K562 (cell line): ENCODE measurements around the gene JAK3. TPM values are rescaled to one million over a fixed set of nuclear protein-coding genes. Genes with fewer than 3 reads are reported as not detected.

Experiments used
- ARHGAP35 ChIP-seq: fragments of 450-650 bp; IDR thresholded peaks from 2 replicates; pipeline ENCODE4 v1.6.1; 2018; ENCODE audit not compliant: partially characterized antibody
- BHLHE40 ChIP-seq: IDR thresholded peaks from 2 replicates; pipeline ENCODE4 v1.6.1; 2011; ENCODE audit warnings: low read length, improper control_type of control experiment
- BRD9 ChIP-seq: fragments of 450-650 bp; IDR thresholded peaks from 2 replicates; pipeline ENCODE4 v1.6.1; 2018; ENCODE audit warnings: low read depth; ENCODE audit not compliant: partially characterized antibody
- ETV6 ChIP-seq, 3 experiments: fragments of 150-350 bp in 1 of 3; sonication (generic) in 1 of 3; formaldehyde crosslinking in 1 of 3; IDR thresholded peaks; 2 replicates each; pipeline versions ENCODE4 v1.6.1 to v1.8.0; 2014 to 2022; ENCODE audit warnings: borderline replicate concordance in 2 of 3, low read depth in 2 of 3, antibody characterized with exemption in 1 of 3, low read length in 1 of 3, mild to moderate bottlenecking in 1 of 3, missing genetic modification reagents in 1 of 3
- EWSR1 ChIP-seq: fragments of 450-650 bp; IDR thresholded peaks from 2 replicates; pipeline ENCODE4 v1.6.1; 2018; ENCODE audit warnings: borderline replicate concordance, mild to moderate bottlenecking, low read depth, moderate library complexity; ENCODE audit not compliant: partially characterized antibody
- FOXJ3 ChIP-seq: sonication (generic); formaldehyde crosslinking; IDR thresholded peaks from 2 replicates; pipeline ENCODE4 v1.4.0; 2020; ENCODE audit warnings: mild to moderate bottlenecking, missing genetic modification reagents
- HLTF ChIP-seq: fragments of 450-650 bp; IDR thresholded peaks from 2 replicates; pipeline ENCODE4 v1.6.1; 2016
- HSF4 ChIP-seq: fragments of 250-450 bp; sonication (Bioruptor Pico); IDR thresholded peaks from 2 replicates; pipeline ENCODE4 v2.1.2; 2022; ENCODE audit warnings: mild to moderate bottlenecking, moderate library complexity, borderline replicate concordance
- KLF10 ChIP-seq: fragments of 250-450 bp; sonication (Bioruptor Pico); IDR thresholded peaks from 2 replicates; pipeline ENCODE4 v1.6.1; 2021; ENCODE audit warnings: matching md5 sums
- MAX ChIP-seq: sonication (generic); formaldehyde crosslinking; IDR thresholded peaks from 2 replicates; pipeline ENCODE4 v1.9.0; 2022; ENCODE audit warnings: mild to moderate bottlenecking, missing genetic modification reagents
- NFATC3 ChIP-seq: fragments of 450-650 bp; IDR thresholded peaks from 2 replicates; pipeline ENCODE4 v1.6.1; 2017; ENCODE audit warnings: mild to moderate bottlenecking
- NFRKB ChIP-seq: fragments of 450-650 bp; IDR thresholded peaks from 2 replicates; pipeline ENCODE4 v1.6.1; 2016; ENCODE audit warnings: low read depth
- PHTF2 ChIP-seq: fragments of 250-450 bp; sonication (Bioruptor Pico); IDR thresholded peaks from 2 replicates; pipeline ENCODE4 v1.5.0; 2021; ENCODE audit warnings: mild to moderate bottlenecking
- POLR2A ChIP-seq: fragments of 450-650 bp; conservative IDR thresholded peaks from 2 replicates; pipeline ENCODE4 v1.6.1; 2016
- PRDM10 ChIP-seq: fragments of 450-650 bp; IDR thresholded peaks from 2 replicates; pipeline ENCODE4 v1.6.1; 2018; ENCODE audit not compliant: partially characterized antibody
- RB1 ChIP-seq: fragments of 450-650 bp; IDR thresholded peaks from 2 replicates; pipeline ENCODE4 v1.6.1; 2017; ENCODE audit warnings: low read depth, mild to moderate bottlenecking
- RBM17 ChIP-seq: fragments of 200-400 bp; formaldehyde crosslinking; IDR thresholded peaks from 2 replicates; pipeline ENCODE4 v1.6.1; 2017; ENCODE audit warnings: low read depth, mild to moderate bottlenecking, low read length, borderline replicate concordance
- SNIP1 ChIP-seq: fragments of 450-650 bp; IDR thresholded peaks from 2 replicates; pipeline ENCODE4 v1.7.1; 2017; ENCODE audit warnings: low read depth, mild to moderate bottlenecking
- TAF1 ChIP-seq: IDR thresholded peaks from 2 replicates; pipeline ENCODE4 v1.6.1; 2011; ENCODE audit warnings: mild to moderate bottlenecking, low read length, moderate library complexity; ENCODE audit not compliant: insufficient read depth, control insufficient read depth, severe bottlenecking; ENCODE audit errors: extremely low read depth
- ZNF197 ChIP-seq: fragments of 200-800 bp; sonication (Bioruptor generic); IDR thresholded peaks from 2 replicates; pipeline ENCODE4 v1.6.1; 2016; ENCODE audit warnings: low read depth, missing genetic modification characterization, missing compliant biosample characterization
- ZNF232 ChIP-seq: sonication (generic); formaldehyde crosslinking; IDR thresholded peaks from 2 replicates; pipeline ENCODE4 v1.8.0; 2022; ENCODE audit warnings: mild to moderate bottlenecking, missing genetic modification reagents
- ZNF778 ChIP-seq: fragments of 450-650 bp; formaldehyde crosslinking; IDR thresholded peaks from 2 replicates; pipeline ENCODE4 v1.4.0; 2020; ENCODE audit warnings: mild to moderate bottlenecking, moderate library complexity
- polyA plus RNA-seq, 8 experiments: library from polyadenylated mRNA; depleted of rRNA in 4 of 8; stranded (reverse) in 5 of 8; unstranded in 3 of 8; fragments of >200 nt; fragmentation: Nextera tagmentation in 2 of 8; fragmentation: Illumina TruSeq in 1 of 8; extraction: Ambion mirVana in 2 of 8; extraction: Trizol in 1 of 8; gene quantifications; 2 replicates each; pipeline versions ENCODE4 v1.2.1 to v1.2.3, GENCODE V29; 2011 to 2014; ENCODE audit warnings: inconsistent platforms in 1 of 8, missing spikeins in 1 of 8
- total RNA-seq, 7 experiments: library from RNA; depleted of rRNA in 6 of 7; stranded (reverse); fragments of >200 nt in 6 of 7; fragmentation: Illumina TruSeq in 2 of 7; extraction: Trizol in 2 of 7; gene quantifications; 2 replicates each; pipeline versions ENCODE4 v1.2.1 to v1.2.3, GENCODE V29; 2011 to 2021; ENCODE audit warnings: low replicate concordance in 1 of 7
- TF ChIP-seq, protein P1 (sequence below): fragments of 250-450 bp; sonication (Bioruptor Pico); IDR thresholded peaks from 2 replicates; pipeline ENCODE4 v1.5.0; 2020; ENCODE audit warnings: mild to moderate bottlenecking

The JAK3 gene
- total and polyA plus RNA-seq, 9 of the 15 experiments (the other 6 are each of a cell fraction or from before 2014, with no cell fraction given): 0.01 to 0.18 (median 0.07) TPM; not detected in 1

- TF ChIP-seq PRDM10 (peak; percentile 78), FOXJ3 (no peak), ZNF232 (CRISPR knock-in tag) (peak; percentile 83), BHLHE40 (no peak), NFRKB (no peak), HSF4 (CRISPR knock-in tag) (no peak), MAX (CRISPR knock-in tag) (peak; percentile 100), EWSR1 (no peak), RB1 (peak; percentile 62), ZNF197 (CRISPR knock-in tag) (no peak), ARHGAP35 (no peak), PHTF2 (CRISPR knock-in tag) (no peak), SNIP1 (no peak), ZNF778 (CRISPR knock-in tag) (no peak), ETV6 (IDR thresholded peaks at IDR 0.05; ENCODE audit: borderline replicate concordance in 1 of 2, low read depth in 2 of 2, low read length in 1 of 2) (no peak), ETV6 (CRISPR knock-in tag; IDR thresholded peaks at IDR 0.05; ENCODE audit: borderline replicate concordance) (peak; percentile 91; the same call in 1 of the 2 replicates), NFATC3 (no peak), KLF10 (no peak), HLTF (0 out of 2 replicates have a peak, but pooled peaks have one; percentile 37), TAF1 (peak; percentile 52), BRD9 (no peak), POLR2A (peak; percentile 85), RBM17 (no peak)
- TF ChIP-seq, protein P1, sequence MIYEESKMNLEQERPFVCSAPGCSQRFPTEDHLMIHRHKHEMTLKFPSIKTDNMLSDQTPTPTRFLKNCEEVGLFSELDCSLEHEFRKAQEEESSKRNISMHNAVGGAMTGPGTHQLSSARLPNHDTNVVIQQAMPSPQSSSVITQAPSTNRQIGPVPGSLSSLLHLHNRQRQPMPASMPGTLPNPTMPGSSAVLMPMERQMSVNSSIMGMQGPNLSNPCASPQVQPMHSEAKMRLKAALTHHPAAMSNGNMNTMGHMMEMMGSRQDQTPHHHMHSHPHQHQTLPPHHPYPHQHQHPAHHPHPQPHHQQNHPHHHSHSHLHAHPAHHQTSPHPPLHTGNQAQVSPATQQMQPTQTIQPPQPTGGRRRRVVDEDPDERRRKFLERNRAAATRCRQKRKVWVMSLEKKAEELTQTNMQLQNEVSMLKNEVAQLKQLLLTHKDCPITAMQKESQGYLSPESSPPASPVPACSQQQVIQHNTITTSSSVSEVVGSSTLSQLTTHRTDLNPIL: no peak
Measured at GRCh38 chr19:17841810-17842662, 5.7 kb downstream of the JAK3 start (continued).
